ENCODE results near the gene ZNF521.

ZNF521 gene

GRCh38 chr18:25350489-25351251 lies 1.3 kb downstream of the ZNF521 start:
- H3K9me3 ChIP-seq (ENCODE audit: control insufficient read depth, insufficient read depth, low read length): no peaks in the 10 kb centered on the region
- peak overlapping the region; percentile 83 for H3K4me3 ChIP-seq (ENCODE audit: low read depth, low read length)
- no peaks in the 10 kb centered on the region for H3K36me3 ChIP-seq (ENCODE audit: control insufficient read depth, insufficient read depth, low read length)
- peaks cover 56% of the 10 kb centered on the region for H3K27me3 ChIP-seq (ENCODE audit: control insufficient read depth, insufficient read depth, low read length)
- peak overlapping the region; percentile 66 for H3K9ac ChIP-seq (ENCODE audit: low read depth, low read length)
- H3K4me1 ChIP-seq (ENCODE audit: control insufficient read depth, insufficient read depth, low read length): no peaks in the 10 kb centered on the region

DNA sequence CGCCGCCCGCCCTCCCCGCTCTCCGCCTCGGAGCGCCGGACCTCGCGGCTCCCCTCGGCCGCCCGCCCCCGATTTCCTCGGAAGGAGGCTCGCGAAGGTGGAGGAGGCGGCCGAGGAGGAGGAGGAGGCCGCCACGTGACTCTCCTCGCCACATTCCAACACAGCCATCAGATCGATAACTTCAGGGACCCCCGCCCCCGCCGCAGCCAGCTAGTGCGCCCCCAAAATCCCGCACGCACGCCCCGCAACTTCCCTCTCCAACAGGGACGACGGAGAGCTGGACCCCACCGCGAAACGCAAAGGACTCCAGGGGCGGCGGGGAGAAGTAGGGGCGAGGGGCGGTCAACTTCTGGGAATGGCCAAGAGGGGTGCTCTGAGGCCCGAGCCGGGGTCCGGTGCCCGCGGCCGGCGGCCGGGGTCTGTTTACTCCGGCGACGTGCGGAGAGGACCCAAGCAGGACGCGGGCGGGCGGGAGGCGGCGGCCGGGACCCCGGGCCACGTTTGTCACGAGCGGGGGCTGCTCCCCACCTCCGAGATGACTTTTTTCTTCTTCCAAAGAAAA lies 2.0 kb downstream of the ZNF521 start:
- no peaks in the 10 kb centered on the region for H3K4me1 ChIP-seq (ENCODE audit: control insufficient read depth, insufficient read depth, low read length)
- H3K9ac ChIP-seq (ENCODE audit: low read depth, low read length): no peak overlapping the region
- H3K36me3 ChIP-seq (ENCODE audit: control insufficient read depth, insufficient read depth, low read length): no peaks in the 10 kb centered on the region
- peaks cover 60% of the 10 kb centered on the region for H3K27me3 ChIP-seq (ENCODE audit: control insufficient read depth, insufficient read depth, low read length)
- H3K4me3 ChIP-seq (ENCODE audit: low read depth, low read length): peak overlapping the region; percentile 69
- H3K9me3 ChIP-seq (ENCODE audit: control insufficient read depth, insufficient read depth, low read length): no peaks in the 10 kb centered on the region

DNA sequence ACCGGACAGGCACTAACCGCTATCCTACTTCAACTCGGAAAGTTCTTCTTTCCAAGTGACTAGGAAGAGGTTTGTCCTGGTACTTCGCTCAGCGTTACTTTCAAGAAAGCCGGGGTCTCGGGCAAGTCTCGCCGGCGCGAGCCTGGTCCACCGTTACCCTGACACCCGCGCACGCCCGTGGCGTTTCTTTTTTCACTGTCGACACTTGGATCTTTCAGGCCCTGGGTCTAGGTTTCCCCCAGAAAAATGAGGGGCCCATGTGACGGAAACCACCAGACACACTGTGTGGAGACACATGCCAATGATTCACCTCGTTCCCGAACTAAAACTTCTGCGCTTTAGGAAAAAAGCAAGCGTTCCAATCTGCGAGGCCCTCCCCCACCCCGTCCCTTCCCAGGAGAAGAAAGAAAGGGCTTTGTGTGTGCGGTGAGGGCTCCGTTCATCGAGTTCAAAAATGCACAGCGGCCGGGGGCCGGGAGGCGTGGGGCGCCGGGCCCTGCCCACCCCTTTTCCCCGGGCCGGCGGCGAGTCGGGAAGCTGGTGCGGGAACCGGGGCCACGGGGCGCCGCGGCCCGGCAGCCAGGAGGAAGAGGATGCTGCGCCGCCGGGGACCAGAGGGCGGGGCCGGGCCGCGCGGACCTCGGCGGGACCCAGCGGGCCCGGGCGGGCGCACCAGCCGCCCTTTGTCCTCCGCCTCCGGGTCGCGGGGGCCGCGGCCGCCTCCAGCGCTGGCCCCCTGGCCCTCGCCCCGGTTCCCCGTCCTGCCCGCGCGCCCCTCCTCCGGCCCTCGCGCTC lies 2.6 kb downstream of the ZNF521 start:
- Histone ChIP-seq H3K4me1 (ENCODE audit: control insufficient read depth, insufficient read depth, low read length) (no peaks in the 10 kb centered on the region), H3K27me3 (ENCODE audit: control insufficient read depth, insufficient read depth, low read length) (peaks cover 55% of the 10 kb centered on the region), H3K4me3 (ENCODE audit: low read depth, low read length) (peak overlapping the region; percentile 61), H3K9ac (ENCODE audit: low read depth, low read length) (no peak overlapping the region), H3K36me3 (ENCODE audit: control insufficient read depth, insufficient read depth, low read length) (no peaks in the 10 kb centered on the region), H3K9me3 (ENCODE audit: control insufficient read depth, insufficient read depth, low read length) (no peaks in the 10 kb centered on the region)

DNA sequence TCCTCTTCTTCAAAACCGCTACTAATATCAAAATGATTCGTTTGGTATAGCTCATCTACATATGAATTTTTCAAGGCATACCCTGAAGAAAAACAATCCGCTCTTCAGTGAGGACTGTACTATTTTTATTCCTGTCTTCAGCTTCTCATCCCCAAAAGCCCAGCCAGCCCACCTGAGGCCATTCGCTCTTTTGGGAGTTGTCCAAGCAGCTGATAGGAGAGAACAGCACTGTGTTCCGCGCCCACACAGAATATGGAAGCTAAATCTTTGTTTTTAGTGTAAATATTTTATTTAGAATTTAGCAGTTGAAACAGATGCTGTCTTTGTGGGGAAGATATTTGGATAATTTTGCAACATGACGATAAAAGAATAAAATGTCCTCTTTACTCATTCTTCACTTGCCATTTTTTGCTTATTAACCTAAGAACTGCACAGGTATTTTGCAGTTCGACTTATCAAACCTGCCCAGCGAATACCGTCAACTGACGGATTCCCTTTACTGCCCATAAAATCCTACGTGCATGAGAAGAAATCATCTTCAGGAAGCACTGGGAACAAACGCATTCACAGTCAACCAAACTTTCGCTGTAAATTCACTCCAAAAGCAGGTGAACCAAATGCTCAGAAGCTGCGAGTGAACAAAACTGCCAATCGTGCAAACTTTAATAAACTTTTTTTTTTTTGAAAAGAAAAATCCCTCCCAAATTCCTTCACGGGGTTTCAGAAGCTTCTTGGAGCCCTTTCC lies 3.4 kb downstream of the ZNF521 start:
- H3K9me3 ChIP-seq (ENCODE audit: control insufficient read depth, insufficient read depth, low read length): no peaks in the 10 kb centered on the region
- H3K27me3 ChIP-seq (ENCODE audit: control insufficient read depth, insufficient read depth, low read length): peaks cover 47% of the 10 kb centered on the region
- no peaks in the 10 kb centered on the region for H3K4me1 ChIP-seq (ENCODE audit: control insufficient read depth, insufficient read depth, low read length)
- no peak overlapping the region for H3K9ac ChIP-seq (ENCODE audit: low read depth, low read length)
- H3K4me3 ChIP-seq (ENCODE audit: low read depth, low read length): peak overlapping the region; percentile 61
- H3K36me3 ChIP-seq (ENCODE audit: control insufficient read depth, insufficient read depth, low read length): no peaks in the 10 kb centered on the region

DNA sequence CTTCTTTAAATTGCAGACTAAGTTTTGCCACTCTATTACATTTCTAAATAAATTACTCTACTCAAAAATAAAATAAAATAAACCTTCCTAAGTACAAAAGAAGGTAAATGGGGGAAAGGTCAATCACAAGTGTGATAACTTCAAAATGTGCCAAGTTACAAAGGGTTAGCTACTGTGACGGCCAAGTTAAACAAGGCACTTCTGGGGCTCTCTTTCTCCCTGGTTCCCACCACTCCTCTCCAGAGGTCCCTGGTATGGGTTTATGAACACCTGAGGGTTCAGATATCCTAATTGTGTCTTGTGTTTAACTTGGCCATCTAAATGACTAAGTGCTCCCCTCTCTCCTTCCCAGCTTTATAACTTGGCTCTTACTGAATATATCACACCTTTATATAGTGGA lies 5.4 kb downstream of the ZNF521 start:
- H3K9me3 ChIP-seq (ENCODE audit: control insufficient read depth, insufficient read depth, low read length): no peaks in the 10 kb centered on the region
- no peaks in the 10 kb centered on the region for H3K36me3 ChIP-seq (ENCODE audit: control insufficient read depth, insufficient read depth, low read length)
- H3K27me3 ChIP-seq (ENCODE audit: control insufficient read depth, insufficient read depth, low read length): peaks cover 37% of the 10 kb centered on the region
- no peak overlapping the region for H3K9ac ChIP-seq (ENCODE audit: low read depth, low read length)
- no peaks in the 10 kb centered on the region for H3K4me1 ChIP-seq (ENCODE audit: control insufficient read depth, insufficient read depth, low read length)
- H3K4me3 ChIP-seq (ENCODE audit: low read depth, low read length): no peak overlapping the region

- Histone ChIP-seq H3K36me3 (ENCODE audit: control insufficient read depth, insufficient read depth, low read length) (no peaks in the 10 kb centered on the region), H3K9me3 (ENCODE audit: control insufficient read depth, insufficient read depth, low read length) (no peaks in the 10 kb centered on the region), H3K27me3 (ENCODE audit: control insufficient read depth, insufficient read depth, low read length) (peaks cover 37% of the 10 kb centered on the region), H3K4me1 (ENCODE audit: control insufficient read depth, insufficient read depth, low read length) (no peaks in the 10 kb centered on the region), H3K4me3 (ENCODE audit: low read depth, low read length) (no peak overlapping the region), H3K9ac (ENCODE audit: low read depth, low read length) (no peak overlapping the region)
Measured at GRCh38 chr18:25345081-25345866, 6.7 kb downstream of the ZNF521 start.

- Histone ChIP-seq H3K4me1 (ENCODE audit: control insufficient read depth, insufficient read depth, low read length) (no peaks in the 10 kb centered on the region), H3K36me3 (ENCODE audit: control insufficient read depth, insufficient read depth, low read length) (no peaks in the 10 kb centered on the region), H3K4me3 (ENCODE audit: low read depth, low read length) (no peak overlapping the region), H3K9ac (ENCODE audit: low read depth, low read length) (no peak overlapping the region), H3K27me3 (ENCODE audit: control insufficient read depth, insufficient read depth, low read length) (peaks cover 15% of the 10 kb centered on the region), H3K9me3 (ENCODE audit: control insufficient read depth, insufficient read depth, low read length) (no peaks in the 10 kb centered on the region)
Measured at GRCh38 chr18:25341831-25342230, 10.1 kb downstream of the ZNF521 start.

DNA sequence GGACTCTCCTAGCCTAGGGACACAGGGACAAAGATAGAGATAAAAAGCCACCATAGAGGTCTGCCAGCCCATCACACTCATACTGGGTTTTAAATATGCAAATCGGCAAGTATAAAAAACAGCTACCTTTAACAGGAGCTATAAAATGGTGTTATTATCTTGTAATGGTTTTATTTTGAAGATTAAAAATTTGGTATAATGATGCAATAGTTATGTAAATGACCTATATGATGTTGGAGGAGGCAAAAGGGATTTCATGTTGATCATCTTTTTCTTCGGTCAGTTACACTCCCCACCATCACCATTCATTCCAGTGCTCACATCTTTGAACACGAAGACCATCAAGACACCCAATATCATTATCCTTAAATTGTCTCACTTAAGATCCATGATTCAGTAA lies 11.2 kb downstream of the ZNF521 start:
- Histone ChIP-seq H3K9ac (ENCODE audit: low read depth, low read length) (no peak overlapping the region), H3K36me3 (ENCODE audit: control insufficient read depth, insufficient read depth, low read length) (no peaks in the 10 kb centered on the region), H3K9me3 (ENCODE audit: control insufficient read depth, insufficient read depth, low read length) (no peaks in the 10 kb centered on the region), H3K4me1 (ENCODE audit: control insufficient read depth, insufficient read depth, low read length) (no peaks in the 10 kb centered on the region), H3K27me3 (ENCODE audit: control insufficient read depth, insufficient read depth, low read length) (peaks cover 8% of the 10 kb centered on the region), H3K4me3 (ENCODE audit: low read depth, low read length) (no peak overlapping the region)

GRCh38 chr18:25335676-25336075 lies 16.3 kb downstream of the ZNF521 start:
- Histone ChIP-seq H3K4me3 (ENCODE audit: low read depth, low read length) (no peak overlapping the region), H3K4me1 (ENCODE audit: control insufficient read depth, insufficient read depth, low read length) (no peaks in the 10 kb centered on the region), H3K9me3 (ENCODE audit: control insufficient read depth, insufficient read depth, low read length) (no peaks in the 10 kb centered on the region), H3K9ac (ENCODE audit: low read depth, low read length) (no peak overlapping the region), H3K36me3 (ENCODE audit: control insufficient read depth, insufficient read depth, low read length) (no peaks in the 10 kb centered on the region), H3K27me3 (ENCODE audit: control insufficient read depth, insufficient read depth, low read length) (no peaks in the 10 kb centered on the region)

GRCh38 chr18:25335062-25335461 lies 16.9 kb downstream of the ZNF521 start:
- H3K4me1 ChIP-seq (ENCODE audit: control insufficient read depth, insufficient read depth, low read length): no peaks in the 10 kb centered on the region
- H3K27me3 ChIP-seq (ENCODE audit: control insufficient read depth, insufficient read depth, low read length): no peaks in the 10 kb centered on the region
- H3K9ac ChIP-seq (ENCODE audit: low read depth, low read length): no peak overlapping the region
- H3K36me3 ChIP-seq (ENCODE audit: control insufficient read depth, insufficient read depth, low read length): no peaks in the 10 kb centered on the region
- no peak overlapping the region for H3K4me3 ChIP-seq (ENCODE audit: low read depth, low read length)
- no peaks in the 10 kb centered on the region for H3K9me3 ChIP-seq (ENCODE audit: control insufficient read depth, insufficient read depth, low read length)

DNA sequence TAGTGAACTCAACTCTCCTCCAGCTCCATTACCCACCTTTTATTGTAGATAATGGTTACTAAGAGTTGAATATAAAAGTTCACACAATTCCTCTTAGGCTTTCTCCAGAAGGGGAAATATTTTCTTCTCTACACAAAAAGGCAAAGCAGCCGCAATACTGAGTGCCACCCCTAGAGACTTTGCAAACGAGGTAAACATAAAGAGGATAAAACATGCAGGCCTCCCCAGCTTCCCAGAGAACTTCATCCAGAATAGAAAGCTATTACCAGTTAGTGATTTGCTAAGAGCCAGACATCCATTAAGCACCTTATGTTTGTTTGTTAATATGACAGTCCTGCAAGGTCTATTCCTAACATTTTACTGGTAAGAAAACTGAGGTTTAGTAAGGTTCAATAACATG lies 17.4 kb downstream of the ZNF521 start:
- no peaks in the 10 kb centered on the region for H3K36me3 ChIP-seq (ENCODE audit: control insufficient read depth, insufficient read depth, low read length)
- H3K9me3 ChIP-seq (ENCODE audit: control insufficient read depth, insufficient read depth, low read length): no peaks in the 10 kb centered on the region
- H3K4me3 ChIP-seq (ENCODE audit: low read depth, low read length): no peak overlapping the region
- H3K4me1 ChIP-seq (ENCODE audit: control insufficient read depth, insufficient read depth, low read length): no peaks in the 10 kb centered on the region
- H3K27me3 ChIP-seq (ENCODE audit: control insufficient read depth, insufficient read depth, low read length): no peaks in the 10 kb centered on the region
- no peak overlapping the region for H3K9ac ChIP-seq (ENCODE audit: low read depth, low read length)
